ENCODE data around the gene CATSPERZ. TPM values are rescaled to one million over a fixed set of nuclear protein-coding genes. Genes with fewer than 3 reads are reported as not detected.

CATSPERZ gene
- total and polyA plus RNA-seq, 9 of the 15 experiments (the other 6 are each of a cell fraction or from before 2014, with no cell fraction given), result 0.86 to 8.5 (median 3.5) TPM

GRCh38 chr11:64318766-64319761 is 18.9 kb downstream of the CATSPERZ start (continued):
- TF ChIP-seq, protein P1, sequence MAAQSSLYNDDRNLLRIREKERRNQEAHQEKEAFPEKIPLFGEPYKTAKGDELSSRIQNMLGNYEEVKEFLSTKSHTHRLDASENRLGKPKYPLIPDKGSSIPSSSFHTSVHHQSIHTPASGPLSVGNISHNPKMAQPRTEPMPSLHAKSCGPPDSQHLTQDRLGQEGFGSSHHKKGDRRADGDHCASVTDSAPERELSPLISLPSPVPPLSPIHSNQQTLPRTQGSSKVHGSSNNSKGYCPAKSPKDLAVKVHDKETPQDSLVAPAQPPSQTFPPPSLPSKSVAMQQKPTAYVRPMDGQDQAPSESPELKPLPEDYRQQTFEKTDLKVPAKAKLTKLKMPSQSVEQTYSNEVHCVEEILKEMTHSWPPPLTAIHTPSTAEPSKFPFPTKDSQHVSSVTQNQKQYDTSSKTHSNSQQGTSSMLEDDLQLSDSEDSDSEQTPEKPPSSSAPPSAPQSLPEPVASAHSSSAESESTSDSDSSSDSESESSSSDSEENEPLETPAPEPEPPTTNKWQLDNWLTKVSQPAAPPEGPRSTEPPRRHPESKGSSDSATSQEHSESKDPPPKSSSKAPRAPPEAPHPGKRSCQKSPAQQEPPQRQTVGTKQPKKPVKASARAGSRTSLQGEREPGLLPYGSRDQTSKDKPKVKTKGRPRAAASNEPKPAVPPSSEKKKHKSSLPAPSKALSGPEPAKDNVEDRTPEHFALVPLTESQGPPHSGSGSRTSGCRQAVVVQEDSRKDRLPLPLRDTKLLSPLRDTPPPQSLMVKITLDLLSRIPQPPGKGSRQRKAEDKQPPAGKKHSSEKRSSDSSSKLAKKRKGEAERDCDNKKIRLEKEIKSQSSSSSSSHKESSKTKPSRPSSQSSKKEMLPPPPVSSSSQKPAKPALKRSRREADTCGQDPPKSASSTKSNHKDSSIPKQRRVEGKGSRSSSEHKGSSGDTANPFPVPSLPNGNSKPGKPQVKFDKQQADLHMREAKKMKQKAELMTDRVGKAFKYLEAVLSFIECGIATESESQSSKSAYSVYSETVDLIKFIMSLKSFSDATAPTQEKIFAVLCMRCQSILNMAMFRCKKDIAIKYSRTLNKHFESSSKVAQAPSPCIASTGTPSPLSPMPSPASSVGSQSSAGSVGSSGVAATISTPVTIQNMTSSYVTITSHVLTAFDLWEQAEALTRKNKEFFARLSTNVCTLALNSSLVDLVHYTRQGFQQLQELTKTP (IDR thresholded peaks at IDR 0.05; ENCODE audit: low read depth in 1 of 2, partially characterized antibody in 2 of 2), result no peak
- TF ChIP-seq USF1 (CRISPR knock-in tag; IDR thresholded peaks at IDR 0.05), result no peak
- TF ChIP-seq, protein P2, sequence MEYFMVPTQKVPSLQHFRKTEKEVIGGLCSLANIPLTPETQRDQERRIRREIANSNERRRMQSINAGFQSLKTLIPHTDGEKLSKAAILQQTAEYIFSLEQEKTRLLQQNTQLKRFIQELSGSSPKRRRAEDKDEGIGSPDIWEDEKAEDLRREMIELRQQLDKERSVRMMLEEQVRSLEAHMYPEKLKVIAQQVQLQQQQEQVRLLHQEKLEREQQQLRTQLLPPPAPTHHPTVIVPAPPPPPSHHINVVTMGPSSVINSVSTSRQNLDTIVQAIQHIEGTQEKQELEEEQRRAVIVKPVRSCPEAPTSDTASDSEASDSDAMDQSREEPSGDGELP (CRISPR knock-in tag; IDR thresholded peaks at IDR 0.05; ENCODE audit: borderline replicate concordance), result no peak
- TF ChIP-seq GABPB2 (CRISPR knock-in tag; conservative IDR thresholded peaks at IDR 0.05), result no peak
- TF ChIP-seq E2F3 (CRISPR knock-in tag; IDR thresholded peaks at IDR 0.05), result 0 out of 2 replicates have a peak, but pooled peaks have one; percentile 23
- TF ChIP-seq, protein P3, sequence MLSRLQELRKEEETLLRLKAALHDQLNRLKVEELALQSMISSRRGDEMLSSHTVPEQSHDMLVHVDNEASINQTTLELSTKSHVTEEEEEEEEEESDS (CRISPR knock-in tag; IDR thresholded peaks at IDR 0.05), result no peak
- no peak for TF ChIP-seq ZNF398 (CRISPR knock-in tag; IDR thresholded peaks at IDR 0.05)
- no peak for TF ChIP-seq ZNF311 (CRISPR knock-in tag; IDR thresholded peaks at IDR 0.05)
- peak; percentile 49 for TF ChIP-seq NCOR1 (IDR thresholded peaks at IDR 0.05)
- TF ChIP-seq MTF1 (CRISPR knock-in tag; IDR thresholded peaks at IDR 0.05; ENCODE audit: borderline replicate concordance), result no peak
- TF ChIP-seq, protein P4, sequence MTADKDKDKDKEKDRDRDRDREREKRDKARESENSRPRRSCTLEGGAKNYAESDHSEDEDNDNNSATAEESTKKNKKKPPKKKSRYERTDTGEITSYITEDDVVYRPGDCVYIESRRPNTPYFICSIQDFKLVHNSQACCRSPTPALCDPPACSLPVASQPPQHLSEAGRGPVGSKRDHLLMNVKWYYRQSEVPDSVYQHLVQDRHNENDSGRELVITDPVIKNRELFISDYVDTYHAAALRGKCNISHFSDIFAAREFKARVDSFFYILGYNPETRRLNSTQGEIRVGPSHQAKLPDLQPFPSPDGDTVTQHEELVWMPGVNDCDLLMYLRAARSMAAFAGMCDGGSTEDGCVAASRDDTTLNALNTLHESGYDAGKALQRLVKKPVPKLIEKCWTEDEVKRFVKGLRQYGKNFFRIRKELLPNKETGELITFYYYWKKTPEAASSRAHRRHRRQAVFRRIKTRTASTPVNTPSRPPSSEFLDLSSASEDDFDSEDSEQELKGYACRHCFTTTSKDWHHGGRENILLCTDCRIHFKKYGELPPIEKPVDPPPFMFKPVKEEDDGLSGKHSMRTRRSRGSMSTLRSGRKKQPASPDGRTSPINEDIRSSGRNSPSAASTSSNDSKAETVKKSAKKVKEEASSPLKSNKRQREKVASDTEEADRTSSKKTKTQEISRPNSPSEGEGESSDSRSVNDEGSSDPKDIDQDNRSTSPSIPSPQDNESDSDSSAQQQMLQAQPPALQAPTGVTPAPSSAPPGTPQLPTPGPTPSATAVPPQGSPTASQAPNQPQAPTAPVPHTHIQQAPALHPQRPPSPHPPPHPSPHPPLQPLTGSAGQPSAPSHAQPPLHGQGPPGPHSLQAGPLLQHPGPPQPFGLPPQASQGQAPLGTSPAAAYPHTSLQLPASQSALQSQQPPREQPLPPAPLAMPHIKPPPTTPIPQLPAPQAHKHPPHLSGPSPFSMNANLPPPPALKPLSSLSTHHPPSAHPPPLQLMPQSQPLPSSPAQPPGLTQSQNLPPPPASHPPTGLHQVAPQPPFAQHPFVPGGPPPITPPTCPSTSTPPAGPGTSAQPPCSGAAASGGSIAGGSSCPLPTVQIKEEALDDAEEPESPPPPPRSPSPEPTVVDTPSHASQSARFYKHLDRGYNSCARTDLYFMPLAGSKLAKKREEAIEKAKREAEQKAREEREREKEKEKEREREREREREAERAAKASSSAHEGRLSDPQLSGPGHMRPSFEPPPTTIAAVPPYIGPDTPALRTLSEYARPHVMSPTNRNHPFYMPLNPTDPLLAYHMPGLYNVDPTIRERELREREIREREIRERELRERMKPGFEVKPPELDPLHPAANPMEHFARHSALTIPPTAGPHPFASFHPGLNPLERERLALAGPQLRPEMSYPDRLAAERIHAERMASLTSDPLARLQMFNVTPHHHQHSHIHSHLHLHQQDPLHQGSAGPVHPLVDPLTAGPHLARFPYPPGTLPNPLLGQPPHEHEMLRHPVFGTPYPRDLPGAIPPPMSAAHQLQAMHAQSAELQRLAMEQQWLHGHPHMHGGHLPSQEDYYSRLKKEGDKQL (CRISPR knock-in tag; IDR thresholded peaks at IDR 0.05; ENCODE audit: borderline replicate concordance), result 0 out of 2 replicates have a peak, but pooled peaks have one; percentile 57
